GM21786 (cell line): ENCODE results near the gene POLR2E.

ENCODE experiments used
- ATAC-seq: cut with Tn5 transposase; IDR thresholded peaks from one replicate; pipeline ENCODE4 v1.9.1; 2021; ENCODE audit not compliant: unreplicated experiment

POLR2E gene

DNA sequence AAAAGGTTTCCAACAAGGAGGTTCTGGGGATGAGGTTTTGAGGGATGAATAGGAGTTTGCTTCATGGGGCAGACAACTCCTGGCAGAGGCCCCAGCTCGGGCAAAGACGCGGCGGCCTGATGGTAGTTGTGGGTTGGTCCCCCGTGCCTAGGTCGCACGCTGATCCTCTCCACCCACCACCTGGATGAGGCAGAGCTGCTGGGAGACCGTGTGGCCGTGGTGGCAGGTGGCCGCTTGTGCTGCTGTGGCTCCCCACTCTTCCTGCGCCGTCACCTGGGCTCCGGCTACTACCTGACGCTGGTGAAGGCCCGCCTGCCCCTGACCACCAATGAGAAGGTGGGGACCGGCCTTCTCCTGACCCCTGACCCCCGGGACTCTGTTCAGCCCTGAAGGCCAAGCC, 43.4 kb downstream of the POLR2E start:
- ATAC-seq: no peak

DNA sequence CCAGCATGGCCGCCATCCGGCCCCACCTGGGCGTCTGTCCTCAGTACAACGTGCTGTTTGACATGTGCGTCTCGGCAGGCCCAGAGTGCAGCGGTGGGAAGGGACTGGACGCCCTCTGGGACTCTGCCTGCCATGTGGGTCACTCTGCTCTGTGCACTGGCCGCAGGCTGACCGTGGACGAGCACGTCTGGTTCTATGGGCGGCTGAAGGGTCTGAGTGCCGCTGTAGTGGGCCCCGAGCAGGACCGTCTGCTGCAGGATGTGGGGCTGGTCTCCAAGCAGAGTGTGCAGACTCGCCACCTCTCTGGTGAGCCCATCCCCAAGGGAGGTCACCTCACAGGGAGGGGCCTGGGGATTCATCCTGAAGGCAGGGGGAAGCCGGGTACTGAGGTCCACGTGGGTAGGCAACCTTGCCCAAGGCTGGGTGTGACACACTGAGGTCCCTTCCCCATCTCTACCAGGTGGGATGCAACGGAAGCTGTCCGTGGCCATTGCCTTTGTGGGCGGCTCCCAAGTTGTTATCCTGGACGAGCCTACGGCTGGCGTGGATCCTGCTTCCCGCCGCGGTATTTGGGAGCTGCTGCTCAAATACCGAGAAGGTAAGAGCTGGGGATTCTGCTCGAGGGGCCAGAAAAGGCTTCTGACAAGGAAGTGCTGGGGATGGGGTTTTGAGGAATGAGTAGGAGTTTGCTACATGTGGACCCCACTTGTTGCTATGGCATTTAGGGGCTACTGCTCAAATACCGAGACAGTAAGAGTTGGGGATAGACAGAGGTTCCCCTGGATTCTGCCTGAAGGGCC, 44.0 kb downstream of the POLR2E start:
- ATAC-seq: no peak

DNA sequence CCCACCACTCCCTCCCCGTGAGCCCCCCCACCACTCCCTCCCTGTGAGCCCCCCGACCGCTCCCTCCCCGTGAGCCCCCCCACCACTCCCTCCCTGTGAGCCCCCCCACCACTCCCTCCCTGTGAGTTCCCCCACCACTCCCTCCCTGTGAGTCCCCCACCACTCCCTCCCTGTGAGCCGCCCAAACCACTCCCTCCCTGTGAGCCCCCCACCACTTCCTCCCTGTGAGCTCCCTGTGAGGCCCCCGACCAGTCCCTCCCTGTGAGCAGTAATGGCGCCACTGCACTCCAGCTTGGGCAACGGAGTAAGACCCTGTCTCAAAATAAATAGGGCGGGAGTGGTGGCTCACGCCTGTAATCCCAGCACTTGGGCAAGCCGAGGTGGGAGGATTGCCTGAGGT, 45.4 kb downstream of the POLR2E start:
- ATAC-seq: no peak

DNA sequence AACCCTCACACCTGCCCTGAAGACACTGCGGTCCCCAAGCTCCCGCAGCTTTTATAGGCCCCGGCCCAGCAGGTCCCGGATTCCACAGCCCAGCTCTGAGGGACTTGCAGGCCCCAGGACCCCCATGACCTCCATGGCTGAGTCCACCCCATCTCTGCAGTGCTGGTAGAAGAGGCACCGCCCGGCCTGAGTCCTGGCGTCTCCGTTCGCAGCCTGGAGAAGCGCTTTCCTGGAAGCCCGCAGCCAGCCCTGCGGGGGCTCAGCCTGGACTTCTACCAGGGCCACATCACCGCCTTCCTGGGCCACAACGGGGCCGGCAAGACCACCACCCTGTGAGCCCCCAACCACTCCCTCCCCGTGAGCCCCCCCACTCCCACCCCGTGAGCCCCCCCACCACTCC, 46.1 kb downstream of the POLR2E start:
- ATAC-seq: no peak

DNA sequence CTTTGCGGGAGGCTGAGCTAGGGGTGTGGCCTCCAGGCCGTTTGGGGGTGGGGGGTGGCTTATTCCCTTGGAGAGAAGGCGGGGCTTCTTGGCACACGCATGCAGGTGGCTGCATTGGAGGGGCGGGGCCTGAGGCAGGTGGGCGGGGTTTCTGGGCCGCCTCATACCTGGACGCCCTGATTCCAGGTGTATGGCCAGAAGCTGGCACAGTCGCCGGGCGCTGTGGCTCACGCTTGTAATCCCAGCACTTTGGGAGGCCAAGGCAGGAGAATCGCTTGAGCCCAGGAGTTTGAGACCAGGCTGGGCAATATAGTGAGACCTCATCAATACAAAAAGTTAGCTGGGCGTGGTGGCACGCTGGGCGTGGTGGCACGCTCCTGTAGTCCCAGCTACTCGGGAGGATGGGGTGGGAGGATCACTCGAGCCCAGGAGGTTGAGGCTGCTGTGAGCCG, 47.5 kb downstream of the POLR2E start:
- ATAC-seq: no peak

DNA sequence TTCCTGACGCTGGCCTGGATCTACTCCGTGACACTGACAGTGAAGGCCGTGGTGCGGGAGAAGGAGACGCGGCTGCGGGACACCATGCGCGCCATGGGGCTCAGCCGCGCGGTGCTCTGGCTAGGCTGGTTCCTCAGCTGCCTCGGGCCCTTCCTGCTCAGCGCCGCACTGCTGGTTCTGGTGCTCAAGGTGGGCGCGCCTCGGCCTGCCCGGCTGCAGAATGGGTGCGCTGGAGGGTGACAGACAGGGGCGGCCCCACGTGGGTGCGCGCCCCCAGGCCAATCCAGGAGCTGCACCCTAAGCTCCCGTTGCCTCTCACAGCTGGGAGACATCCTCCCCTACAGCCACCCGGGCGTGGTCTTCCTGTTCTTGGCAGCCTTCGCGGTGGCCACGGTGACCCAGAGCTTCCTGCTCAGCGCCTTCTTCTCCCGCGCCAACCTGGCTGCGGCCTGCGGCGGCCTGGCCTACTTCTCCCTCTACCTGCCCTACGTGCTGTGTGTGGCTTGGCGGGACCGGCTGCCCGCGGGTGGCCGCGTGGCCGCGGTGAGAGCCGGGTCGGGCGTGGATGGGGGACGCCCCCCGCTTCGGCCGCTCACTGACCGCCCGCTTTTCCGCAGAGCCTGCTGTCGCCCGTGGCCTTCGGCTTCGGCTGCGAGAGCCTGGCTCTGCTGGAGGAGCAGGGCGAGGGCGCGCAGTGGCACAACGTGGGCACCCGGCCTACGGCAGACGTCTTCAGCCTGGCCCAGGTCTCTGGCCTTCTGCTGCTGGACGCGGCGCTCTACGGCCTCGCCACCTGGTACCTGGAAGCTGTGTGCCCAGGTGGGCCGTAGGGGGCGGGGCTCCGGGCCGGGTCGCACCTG, 48.1 kb downstream of the POLR2E start:
- no peak for ATAC-seq

DNA sequence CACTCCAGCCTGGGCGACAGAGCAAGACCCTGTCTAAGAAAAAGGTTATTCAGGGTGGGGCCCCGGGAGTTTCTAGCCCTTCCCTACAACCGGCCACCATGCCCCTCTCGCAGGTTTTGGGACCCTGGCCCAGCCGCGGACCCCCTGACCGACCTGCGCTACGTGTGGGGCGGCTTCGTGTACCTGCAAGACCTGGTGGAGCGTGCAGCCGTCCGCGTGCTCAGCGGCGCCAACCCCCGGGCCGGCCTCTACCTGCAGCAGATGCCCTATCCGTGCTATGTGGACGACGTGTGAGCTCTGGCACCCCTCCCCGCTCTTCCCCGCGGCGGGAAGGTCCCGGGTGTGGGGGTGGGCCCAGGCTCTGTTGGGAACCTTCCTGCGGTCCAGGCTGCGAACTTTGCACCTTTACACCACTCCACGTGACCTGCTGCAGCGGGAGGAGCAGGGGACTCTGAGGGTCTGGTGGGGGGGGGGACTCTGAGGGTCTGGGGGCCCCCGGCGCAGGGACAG, 49.0 kb downstream of the POLR2E start:
- ATAC-seq: no peak

DNA sequence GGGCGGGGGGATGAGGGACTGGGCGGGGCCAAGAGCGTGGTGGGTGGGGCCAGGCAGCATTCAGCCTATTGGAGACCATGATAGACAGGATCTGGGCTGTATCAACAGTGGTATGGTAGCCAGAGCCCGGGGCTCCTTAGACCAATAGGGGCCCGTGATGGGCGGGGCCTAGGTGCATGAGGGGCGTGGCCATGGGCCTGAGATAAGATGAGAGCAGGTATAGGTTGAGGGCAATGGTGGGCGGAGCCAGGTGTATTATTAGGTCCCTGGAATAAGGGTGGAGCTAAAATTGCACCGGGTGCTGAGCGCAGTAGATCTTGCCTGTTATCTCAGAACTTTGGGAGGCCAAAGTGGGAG, 50.0 kb downstream of the POLR2E start:
- no peak for ATAC-seq

DNA sequence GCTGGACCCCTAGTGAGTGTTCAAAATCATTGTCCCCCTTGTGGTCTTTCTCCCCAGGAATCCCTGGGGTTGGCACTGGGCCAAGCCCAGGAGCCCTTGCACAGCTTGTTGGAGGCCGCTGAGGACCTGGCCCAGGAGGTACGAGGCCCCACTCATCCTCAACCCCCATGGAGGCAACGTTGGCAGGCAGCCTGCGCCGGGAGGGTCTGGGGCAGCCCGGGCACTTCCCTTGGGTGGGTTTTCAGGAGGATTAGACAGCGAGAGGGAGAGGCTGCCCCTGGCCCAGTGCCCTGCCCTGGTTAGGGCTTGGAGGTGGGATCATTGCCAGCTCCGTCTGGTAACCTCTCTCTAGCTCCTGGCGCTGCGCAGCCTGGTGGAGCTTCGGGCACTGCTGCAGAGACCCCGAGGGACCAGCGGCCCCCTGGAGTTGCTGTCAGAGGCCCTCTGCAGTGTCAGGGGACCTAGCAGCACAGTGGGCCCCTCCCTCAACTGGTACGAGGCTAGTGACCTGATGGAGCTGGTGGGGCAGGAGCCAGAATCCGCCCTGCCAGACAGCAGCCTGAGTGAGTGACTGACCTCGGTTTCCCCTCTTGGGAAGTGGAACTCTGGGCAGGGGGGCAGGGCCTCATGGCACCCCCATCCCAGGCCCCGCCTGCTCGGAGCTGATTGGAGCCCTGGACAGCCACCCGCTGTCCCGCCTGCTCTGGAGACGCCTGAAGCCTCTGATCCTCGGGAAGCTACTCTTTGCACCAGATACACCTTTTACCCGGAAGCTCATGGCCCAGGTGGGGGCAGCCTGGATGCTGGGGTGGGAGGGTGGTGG, 52.3 kb downstream of the POLR2E start:
- ATAC-seq: no peak

DNA sequence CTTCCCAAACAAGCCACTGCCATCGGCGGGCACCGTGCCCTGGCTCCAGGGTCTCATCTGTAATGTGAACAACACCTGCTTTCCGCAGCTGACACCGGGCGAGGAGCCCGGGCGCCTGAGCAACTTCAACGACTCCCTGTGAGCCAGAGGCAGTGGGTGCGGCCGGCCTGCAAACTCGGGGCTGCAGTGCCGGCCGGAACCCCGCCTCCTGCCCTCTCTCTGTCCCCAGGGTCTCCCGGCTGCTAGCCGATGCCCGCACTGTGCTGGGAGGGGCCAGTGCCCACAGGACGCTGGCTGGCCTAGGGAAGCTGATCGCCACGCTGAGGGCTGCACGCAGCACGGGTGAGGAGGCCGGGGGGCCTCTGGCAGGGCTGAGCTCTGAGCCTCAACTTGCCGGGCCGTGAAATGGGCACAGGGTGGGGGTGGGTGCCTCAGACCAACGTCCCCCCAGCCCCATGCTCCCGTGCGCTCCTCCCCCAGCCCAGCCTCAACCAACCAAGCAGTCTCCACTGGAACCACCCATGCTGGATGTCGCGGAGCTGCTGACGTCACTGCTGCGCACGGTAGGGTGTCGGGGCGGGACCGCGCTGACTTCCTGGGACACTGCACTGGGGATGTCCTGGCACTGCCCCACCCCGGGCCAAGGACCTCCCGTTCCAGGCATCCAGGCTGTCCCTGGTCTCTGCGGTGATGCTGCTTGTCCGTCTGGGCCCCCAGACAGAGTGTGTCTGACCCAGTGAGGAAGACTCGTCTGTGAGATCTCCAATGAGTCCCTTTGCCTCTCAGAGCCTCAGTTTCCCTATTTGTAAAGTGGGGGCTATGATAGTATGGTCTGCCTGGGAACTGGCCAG, 53.1 kb downstream of the POLR2E start:
- no peak for ATAC-seq

DNA sequence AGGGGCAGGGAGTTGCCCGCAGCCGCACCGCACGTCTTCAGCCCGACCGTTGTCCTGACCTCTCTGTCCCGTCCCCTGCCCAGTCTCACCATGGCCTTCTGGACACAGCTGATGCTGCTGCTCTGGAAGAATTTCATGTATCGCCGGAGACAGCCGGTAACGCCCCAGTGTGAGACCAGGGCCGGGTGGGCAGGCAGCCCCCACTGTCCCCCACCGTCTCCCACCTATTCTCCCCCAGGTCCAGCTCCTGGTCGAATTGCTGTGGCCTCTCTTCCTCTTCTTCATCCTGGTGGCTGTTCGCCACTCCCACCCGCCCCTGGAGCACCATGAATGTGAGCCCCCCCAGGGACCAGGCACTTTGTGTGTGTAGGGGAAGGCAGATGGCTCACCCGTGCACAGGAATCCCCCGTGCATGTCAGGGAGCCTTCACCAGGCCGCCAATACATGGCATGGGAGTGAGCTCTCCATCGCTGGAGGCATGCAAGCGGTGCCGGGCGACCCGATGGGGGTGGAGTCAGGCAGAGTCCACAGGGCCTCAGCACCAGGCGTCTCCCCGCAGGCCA, 53.8 kb downstream of the POLR2E start:
- ATAC-seq: no peak

DNA sequence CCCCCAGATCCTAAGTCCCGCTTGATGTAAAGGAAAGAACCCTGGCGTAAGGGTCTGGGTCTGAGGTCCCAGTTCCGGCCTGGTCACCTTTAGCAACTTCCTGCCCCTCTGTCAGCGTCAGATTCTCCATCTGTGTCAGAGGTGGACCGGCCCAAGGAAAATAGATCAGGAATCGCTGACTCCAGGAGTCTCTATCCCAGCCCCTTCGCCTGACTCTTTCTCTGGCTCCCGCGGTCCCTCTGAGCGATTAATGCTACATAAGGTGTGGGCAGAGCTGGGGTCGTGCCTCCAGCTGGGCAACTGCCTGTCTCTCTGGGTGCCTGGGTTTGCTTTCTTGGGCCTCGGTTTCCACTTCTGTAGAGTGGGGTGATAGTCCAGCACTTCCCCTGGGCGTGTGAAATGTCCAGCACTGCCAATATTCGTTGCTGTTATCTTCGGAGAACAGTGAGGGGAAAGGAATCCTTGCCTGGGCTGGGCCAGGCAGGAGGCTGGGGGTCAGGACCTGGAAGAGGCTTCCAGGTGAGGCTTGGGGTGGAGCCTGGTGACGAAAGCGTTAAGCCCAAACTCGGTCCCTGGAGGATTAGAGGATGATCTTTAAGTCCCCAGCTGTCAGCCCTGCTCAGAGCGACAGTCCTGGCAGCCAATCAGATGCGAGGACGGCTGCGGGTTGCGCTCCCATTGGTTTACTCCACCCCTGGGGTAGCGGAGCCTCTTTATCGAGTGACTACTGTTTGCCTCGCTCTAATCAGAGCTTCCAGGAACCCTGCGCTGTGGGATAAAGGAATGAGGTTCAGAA, 54.5 kb downstream of the POLR2E start:
- peak; percentile 42 for ATAC-seq

DNA sequence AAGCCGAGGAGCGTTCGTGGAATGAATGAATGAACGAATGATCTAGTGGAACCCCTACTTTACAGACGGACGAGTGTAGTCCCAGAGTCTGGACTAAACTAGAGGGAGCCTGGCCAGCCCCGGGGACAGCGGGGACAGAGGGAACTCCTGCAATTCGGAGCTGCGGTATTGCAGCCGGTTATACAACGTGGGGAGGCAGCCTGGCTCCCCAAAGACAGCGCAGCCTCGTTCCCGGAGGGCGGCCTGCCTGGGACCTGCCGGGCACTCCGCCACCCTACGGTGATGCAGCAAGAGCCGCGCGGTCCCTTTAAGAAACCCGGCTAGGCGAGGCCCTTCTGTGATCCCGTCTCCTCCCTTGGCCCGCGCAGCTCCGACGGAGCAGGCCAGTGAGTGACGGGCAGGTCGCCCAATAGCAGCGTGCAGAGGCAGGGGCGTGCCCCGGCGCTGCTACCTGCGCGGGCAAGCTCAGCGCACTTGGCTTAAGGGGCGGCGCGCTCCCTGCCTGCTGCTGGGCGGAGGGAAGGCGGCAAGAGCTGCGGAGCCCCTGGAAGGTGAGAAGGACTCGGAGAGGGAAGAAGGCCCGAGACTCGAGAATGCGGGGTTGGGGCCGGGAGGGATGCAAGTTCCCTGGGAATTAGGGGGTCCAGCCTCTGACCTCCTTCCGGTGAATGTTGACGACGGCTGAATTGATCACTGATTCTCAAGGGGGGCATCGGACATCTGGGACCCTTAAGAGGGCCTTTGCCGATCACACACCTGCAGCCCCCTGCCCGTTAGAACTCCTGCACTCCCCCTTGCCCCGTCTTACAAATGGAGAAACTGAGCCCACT, 55.3 kb downstream of the POLR2E start, which contains the start of gene ABCA7:
TSS of gene ABCA7 (plus strand) at position 462 of the 830 bp plus-strand sequence. CDS start 1,255 bp downstream, outside the sequence.
- peak; percentile 72 for ATAC-seq

DNA sequence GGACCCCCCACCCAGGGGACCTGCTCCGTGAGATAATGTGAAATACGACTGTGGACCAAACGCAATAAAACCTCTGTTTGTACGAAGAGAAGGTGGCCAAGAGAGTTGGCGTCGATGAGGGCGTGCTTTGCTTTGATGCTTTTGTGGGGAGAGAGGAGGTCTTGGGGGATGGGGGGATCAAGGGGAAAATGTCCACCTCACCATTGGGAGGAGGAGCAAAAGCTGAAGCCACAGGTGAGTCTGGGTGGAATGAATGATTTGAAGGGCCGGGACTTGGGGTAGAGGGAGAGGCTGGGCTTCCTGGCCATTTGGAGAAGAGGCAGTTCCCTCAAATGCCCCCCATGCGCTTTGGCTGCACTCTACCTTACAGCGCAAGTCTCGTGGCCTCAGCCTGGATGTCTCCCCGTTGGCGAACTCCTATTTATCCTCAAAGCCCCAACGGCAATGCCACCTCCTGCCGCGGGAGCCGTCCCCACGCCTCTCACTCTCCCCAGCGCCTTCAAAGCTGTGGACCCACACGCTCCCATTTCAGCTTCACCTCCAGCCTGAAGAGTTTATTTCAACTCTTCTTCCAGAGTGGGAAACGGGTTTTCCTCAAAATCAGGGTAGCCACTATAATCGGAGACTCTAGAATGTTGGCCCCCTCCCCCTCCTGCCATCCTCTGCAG, 56.1 kb downstream of the POLR2E start:
- ATAC-seq: no peak

DNA sequence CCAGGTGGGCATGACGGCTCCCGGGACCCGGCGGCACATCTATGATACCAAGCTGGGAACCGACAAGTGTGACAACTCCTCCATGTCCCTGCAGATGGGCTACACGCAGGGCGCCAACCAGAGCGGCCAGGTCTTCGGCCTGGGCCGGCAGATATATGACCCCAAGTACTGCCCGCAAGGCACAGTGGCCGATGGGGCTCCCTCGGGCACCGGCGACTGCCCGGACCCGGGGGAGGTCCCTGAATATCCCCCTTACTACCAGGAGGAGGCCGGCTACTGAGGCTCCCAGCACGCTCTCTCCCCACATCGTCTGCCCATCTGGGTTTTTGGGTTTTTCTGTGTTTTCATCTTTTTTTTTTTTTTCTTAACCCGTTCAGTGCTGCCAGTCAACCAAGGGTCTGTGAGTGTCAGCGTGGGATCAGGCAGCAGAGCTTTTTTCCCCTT, 57.5 kb downstream of the POLR2E start:
- no peak for ATAC-seq
